ENCODE results near the gene COL4A2.

The COL4A2 gene

DNA sequence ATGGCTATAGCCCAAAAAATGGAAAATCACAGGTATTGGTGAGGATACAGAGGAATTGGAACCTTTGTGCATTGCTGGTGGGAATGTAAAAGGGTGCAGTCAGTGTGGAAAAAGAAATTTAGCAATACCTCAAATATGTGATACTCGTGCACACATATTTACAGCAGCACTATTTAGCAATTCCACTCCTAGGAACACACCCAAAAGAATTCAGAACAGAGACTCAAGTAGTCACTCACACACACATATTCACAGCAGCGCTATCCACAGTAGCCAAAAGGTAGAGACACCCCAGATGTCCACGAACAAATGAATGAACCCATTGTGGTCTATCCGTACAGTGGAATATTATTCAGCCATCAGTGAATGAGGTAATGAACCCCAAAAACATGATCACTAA is 114.0 kb downstream of the COL4A2 start:
- no peak overlapping the region for H2AK5ac ChIP-seq (ENCODE audit: low read depth, low read length)
- H3K23ac ChIP-seq (ENCODE audit: low read depth, low read length, poor library complexity), result no peak overlapping the region
- no peak overlapping the region for H3K4me2 ChIP-seq (ENCODE audit: insufficient read depth, low read length, poor library complexity, severe bottlenecking)
- no peak overlapping the region for H3K9ac ChIP-seq (ENCODE audit: low read depth, low read length, poor library complexity)
- no peak overlapping the region for H4K91ac ChIP-seq (ENCODE audit: low read depth, low read length, poor library complexity)
- peaks cover 0 to 3% of the 10 kb centered on the region in 2 donors for H3K4me1 ChIP-seq (ENCODE audit: control insufficient read depth in 2 of 2, insufficient read depth in 1 of 2, low read depth in 1 of 2, low read length in 2 of 2)
- peaks cover 3% of the 10 kb centered on the region for H3K79me1 ChIP-seq (ENCODE audit: low read depth, low read length)
- no CpG with 5 or more reads among the region's 4 CpGs for WGBS, 2 donors (ENCODE audit: extremely low coverage in 2 of 2, insufficient read length in 2 of 2, insufficient replicate concordance in 1 of 2)
- no peak overlapping the region for H3K18ac ChIP-seq (ENCODE audit: low read length)
- no peak overlapping the region for H3K4ac ChIP-seq (ENCODE audit: low read length)
- H2BK15ac ChIP-seq (ENCODE audit: low read length), result no peak overlapping the region
- no peak overlapping the region for H3K27ac ChIP-seq (replicated peaks; ENCODE audit: low read length)
- no peak overlapping the region for H2AFZ ChIP-seq (ENCODE audit: low read length)
- DNase-seq (ENCODE audit: low spot score), result no peak
- peaks cover 0 to 3% of the 10 kb centered on the region in 2 donors for H3K9me3 ChIP-seq (replicated peaks in 1 of 2; ENCODE audit: control insufficient read depth in 2 of 2, insufficient read depth in 1 of 2, low read depth in 1 of 2, low read length in 2 of 2)
- H2BK120ac ChIP-seq (ENCODE audit: low read depth, low read length), result no peak overlapping the region
- no peak overlapping the region for H4K8ac ChIP-seq (ENCODE audit: low read depth, low read length)
- H3K36me3 ChIP-seq (replicated peaks in 1 of 2; ENCODE audit: control insufficient read depth in 2 of 2, insufficient read depth in 2 of 2, low read length in 2 of 2), result peaks cover 7 to 56% of the 10 kb centered on the region in 2 donors
- H3K27me3 ChIP-seq (ENCODE audit: control insufficient read depth in 3 of 3, insufficient read depth in 3 of 3, low read depth in 1 of 3, low read length in 3 of 3), result no peaks in the 10 kb centered on the region
- H3K14ac ChIP-seq (ENCODE audit: low read length), result no peak overlapping the region
- H2BK12ac ChIP-seq (ENCODE audit: low read length), result no peak overlapping the region
- no peak overlapping the region for H3K4me3 ChIP-seq (ENCODE audit: low read length in 2 of 2)
- no peak overlapping the region for H2BK5ac ChIP-seq (ENCODE audit: low read length)

DNA sequence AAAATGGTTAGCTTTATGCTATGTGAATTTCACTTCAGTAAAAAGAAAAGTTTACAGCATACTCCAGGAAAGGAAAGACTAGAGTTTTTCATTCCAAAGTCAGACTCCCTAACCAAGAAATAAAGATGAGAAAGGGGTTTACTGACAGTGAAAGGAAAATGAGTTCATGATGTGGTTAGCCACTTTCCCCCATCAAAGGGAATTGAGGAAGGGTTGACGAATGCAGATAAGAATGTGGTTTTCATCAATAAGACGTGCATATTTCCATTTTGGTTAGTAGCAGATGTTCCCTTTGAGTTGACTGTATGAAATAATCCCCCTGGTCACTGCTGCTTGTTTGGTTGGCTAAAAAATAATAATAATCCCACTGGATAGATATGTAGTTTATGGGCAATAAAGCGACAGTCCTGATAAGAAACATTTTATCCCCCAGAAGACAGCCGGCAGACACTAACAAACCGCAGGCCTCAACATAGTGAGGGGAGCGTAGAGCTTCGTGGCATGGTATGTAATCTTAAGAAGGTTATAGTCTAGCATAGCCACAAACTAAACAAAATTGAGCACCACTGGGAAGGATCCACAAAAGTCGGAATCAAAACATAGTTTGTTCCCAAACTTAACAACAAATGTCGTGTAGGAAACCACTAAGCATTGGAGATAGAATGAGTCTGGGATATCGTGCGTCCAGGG is 114.8 kb downstream of the COL4A2 start:
- peaks cover 7 to 60% of the 10 kb centered on the region in 2 donors for H3K36me3 ChIP-seq (replicated peaks in 1 of 2; ENCODE audit: control insufficient read depth in 2 of 2, insufficient read depth in 2 of 2, low read length in 2 of 2)
- no peak overlapping the region for H2BK5ac ChIP-seq (ENCODE audit: low read length)
- no peak overlapping the region for H3K4me2 ChIP-seq (ENCODE audit: insufficient read depth, low read length, poor library complexity, severe bottlenecking)
- no peak overlapping the region for H2BK120ac ChIP-seq (ENCODE audit: low read depth, low read length)
- H3K9me3 ChIP-seq (replicated peaks in 1 of 2; ENCODE audit: control insufficient read depth in 2 of 2, insufficient read depth in 1 of 2, low read depth in 1 of 2, low read length in 2 of 2), result peaks cover 0 to 3% of the 10 kb centered on the region in 2 donors
- H4K8ac ChIP-seq (ENCODE audit: low read depth, low read length), result no peak overlapping the region
- no peak overlapping the region for H4K91ac ChIP-seq (ENCODE audit: low read depth, low read length, poor library complexity)
- no peak overlapping the region for H2AK5ac ChIP-seq (ENCODE audit: low read depth, low read length)
- no CpG with 5 or more reads among the region's 11 CpGs for WGBS, 2 donors (ENCODE audit: extremely low coverage in 2 of 2, insufficient read length in 2 of 2, insufficient replicate concordance in 1 of 2)
- H2AFZ ChIP-seq (ENCODE audit: low read length), result no peak overlapping the region
- H2BK12ac ChIP-seq (ENCODE audit: low read length), result no peak overlapping the region
- H3K23ac ChIP-seq (ENCODE audit: low read depth, low read length, poor library complexity), result no peak overlapping the region
- no peaks in the 10 kb centered on the region for H3K27me3 ChIP-seq (ENCODE audit: control insufficient read depth in 3 of 3, insufficient read depth in 3 of 3, low read depth in 1 of 3, low read length in 3 of 3)
- no peak overlapping the region for H3K18ac ChIP-seq (ENCODE audit: low read length)
- H3K14ac ChIP-seq (ENCODE audit: low read length), result no peak overlapping the region
- H3K4me1 ChIP-seq (ENCODE audit: control insufficient read depth in 2 of 2, insufficient read depth in 1 of 2, low read depth in 1 of 2, low read length in 2 of 2), result peaks cover 0 to 3% of the 10 kb centered on the region in 2 donors
- no peak overlapping the region for H2BK15ac ChIP-seq (ENCODE audit: low read length)
- no peak overlapping the region for H3K4me3 ChIP-seq (ENCODE audit: low read length in 2 of 2)
- no peak for DNase-seq (ENCODE audit: low spot score)
- no peak overlapping the region for H3K27ac ChIP-seq (replicated peaks; ENCODE audit: low read length)
- no peak overlapping the region for H3K9ac ChIP-seq (ENCODE audit: low read depth, low read length, poor library complexity)
- no peak overlapping the region for H3K4ac ChIP-seq (ENCODE audit: low read length)
- peaks cover 3% of the 10 kb centered on the region for H3K79me1 ChIP-seq (ENCODE audit: low read depth, low read length)

GRCh38 chr13:110422913-110423688 is 116.0 kb downstream of the COL4A2 start:
- Histone ChIP-seq H4K91ac (ENCODE audit: low read depth, low read length, poor library complexity) (no peak overlapping the region), H3K36me3 (replicated peaks in 1 of 2; ENCODE audit: control insufficient read depth in 2 of 2, insufficient read depth in 2 of 2, low read length in 2 of 2) (peaks cover 7 to 63% of the 10 kb centered on the region in 2 donors), H3K9me3 (replicated peaks in 1 of 2; ENCODE audit: control insufficient read depth in 2 of 2, insufficient read depth in 1 of 2, low read depth in 1 of 2, low read length in 2 of 2) (peaks cover 0 to 3% of the 10 kb centered on the region in 2 donors), H3K27me3 (ENCODE audit: control insufficient read depth in 3 of 3, insufficient read depth in 3 of 3, low read depth in 1 of 3, low read length in 3 of 3) (no peaks in the 10 kb centered on the region), H4K8ac (ENCODE audit: low read depth, low read length) (no peak overlapping the region), H3K18ac (ENCODE audit: low read length) (no peak overlapping the region), H2AK5ac (ENCODE audit: low read depth, low read length) (no peak overlapping the region), H2BK12ac (ENCODE audit: low read length) (no peak overlapping the region), H3K4ac (ENCODE audit: low read length) (no peak overlapping the region), H3K79me1 (ENCODE audit: low read depth, low read length) (peaks cover 3% of the 10 kb centered on the region), H2BK120ac (ENCODE audit: low read depth, low read length) (no peak overlapping the region), H3K4me3 (ENCODE audit: low read length in 2 of 2) (no peak overlapping the region), H3K4me1 (ENCODE audit: control insufficient read depth in 2 of 2, insufficient read depth in 1 of 2, low read depth in 1 of 2, low read length in 2 of 2) (peaks cover 0 to 3% of the 10 kb centered on the region in 2 donors), H2AFZ (ENCODE audit: low read length) (no peak overlapping the region), H2BK15ac (ENCODE audit: low read length) (no peak overlapping the region), H2BK5ac (ENCODE audit: low read length) (no peak overlapping the region), H3K23ac (ENCODE audit: low read depth, low read length, poor library complexity) (no peak overlapping the region), H3K27ac (replicated peaks; ENCODE audit: low read length) (no peak overlapping the region), H3K9ac (ENCODE audit: low read depth, low read length, poor library complexity) (no peak overlapping the region), H3K4me2 (ENCODE audit: insufficient read depth, low read length, poor library complexity, severe bottlenecking) (no peak overlapping the region), H3K14ac (ENCODE audit: low read length) (no peak overlapping the region)
- no peak for DNase-seq (ENCODE audit: low spot score)
- no CpG with 5 or more reads among the region's 12 CpGs for WGBS, 2 donors (ENCODE audit: extremely low coverage in 2 of 2, insufficient read length in 2 of 2, insufficient replicate concordance in 1 of 2)

DNA sequence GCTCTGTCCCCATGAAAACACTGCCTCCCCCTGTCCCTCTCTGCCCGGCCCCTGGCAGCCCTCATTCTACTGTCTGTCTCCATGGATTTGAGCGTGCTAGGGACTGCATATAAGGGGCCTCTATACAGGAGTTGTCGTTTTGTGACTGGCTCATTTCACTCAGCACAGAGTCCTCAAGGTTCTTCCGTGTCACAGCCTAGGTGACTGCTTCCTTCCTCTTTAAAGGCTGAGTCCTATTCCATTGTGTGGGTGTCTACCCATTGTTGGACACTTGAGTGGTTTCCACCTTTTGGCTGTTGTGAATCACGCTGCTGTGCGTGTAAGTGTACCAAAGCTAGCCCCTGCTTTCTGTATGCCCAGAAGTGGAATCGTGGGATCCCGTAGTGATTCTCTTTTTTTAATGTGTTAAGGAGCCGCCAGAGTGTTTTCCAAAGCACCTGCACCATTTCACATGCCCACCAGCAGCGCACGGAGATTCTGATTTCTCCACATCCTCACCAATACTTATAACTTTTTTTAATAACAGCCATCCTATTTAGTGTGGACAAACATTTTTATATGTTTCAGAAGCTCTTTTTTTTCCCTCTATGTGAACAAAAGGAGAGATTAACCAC is 116.7 kb downstream of the COL4A2 start:
- Histone ChIP-seq H3K14ac (ENCODE audit: low read length) (no peak overlapping the region), H2BK120ac (ENCODE audit: low read depth, low read length) (no peak overlapping the region), H3K4me2 (ENCODE audit: insufficient read depth, low read length, poor library complexity, severe bottlenecking) (no peak overlapping the region), H3K23ac (ENCODE audit: low read depth, low read length, poor library complexity) (no peak overlapping the region), H3K27me3 (ENCODE audit: control insufficient read depth in 3 of 3, insufficient read depth in 3 of 3, low read depth in 1 of 3, low read length in 3 of 3) (no peaks in the 10 kb centered on the region), H3K79me1 (ENCODE audit: low read depth, low read length) (peaks cover 3% of the 10 kb centered on the region), H2AK5ac (ENCODE audit: low read depth, low read length) (no peak overlapping the region), H2BK5ac (ENCODE audit: low read length) (no peak overlapping the region), H3K9ac (ENCODE audit: low read depth, low read length, poor library complexity) (no peak overlapping the region), H3K4ac (ENCODE audit: low read length) (no peak overlapping the region), H3K4me3 (ENCODE audit: low read length in 2 of 2) (no peak overlapping the region), H4K91ac (ENCODE audit: low read depth, low read length, poor library complexity) (no peak overlapping the region), H3K4me1 (ENCODE audit: control insufficient read depth in 2 of 2, insufficient read depth in 1 of 2, low read depth in 1 of 2, low read length in 2 of 2) (peaks cover 0 to 3% of the 10 kb centered on the region in 2 donors), H3K36me3 (replicated peaks in 1 of 2; ENCODE audit: control insufficient read depth in 2 of 2, insufficient read depth in 2 of 2, low read length in 2 of 2) (peaks cover 7 to 68% of the 10 kb centered on the region in 2 donors), H3K18ac (ENCODE audit: low read length) (no peak overlapping the region), H2BK15ac (ENCODE audit: low read length) (no peak overlapping the region), H2AFZ (ENCODE audit: low read length) (no peak overlapping the region), H2BK12ac (ENCODE audit: low read length) (no peak overlapping the region), H4K8ac (ENCODE audit: low read depth, low read length) (no peak overlapping the region), H3K9me3 (replicated peaks in 1 of 2; ENCODE audit: control insufficient read depth in 2 of 2, insufficient read depth in 1 of 2, low read depth in 1 of 2, low read length in 2 of 2) (peaks cover 0 to 3% of the 10 kb centered on the region in 2 donors), H3K27ac (replicated peaks; ENCODE audit: low read length) (no peak overlapping the region)
- DNase-seq (ENCODE audit: low spot score), result no peak
- no CpG with 5 or more reads among the region's 11 CpGs for WGBS, 2 donors (ENCODE audit: extremely low coverage in 2 of 2, insufficient read length in 2 of 2, insufficient replicate concordance in 1 of 2)
